B cell (primary cell): ENCODE results near the gene C2orf42. TPM values are rescaled to one million over a fixed set of nuclear protein-coding genes. Genes with fewer than 3 reads are reported as not detected.

Experiments used
- ATAC-seq: fragments of 200-7000 bp; cut with Tn5 transposase; one replicate; pipeline ENCODE4 v1.10.0; 2021; ENCODE audit warnings: low read depth, mild to moderate bottlenecking, moderate number of reproducible peaks, moderate library complexity
- CTCF ChIA-PET: fragments of 350-600 bp; sonication (Branson Sonifier 250); formaldehyde crosslinking; loops from one replicate; lab custom pipeline; 2021; ENCODE audit warnings: antibody characterized with exemption, inconsistent platforms; lab: Charles Lee
- POLR2A ChIA-PET: fragments of 350-600 bp; sonication (Branson Sonifier 250); formaldehyde crosslinking; loops from one replicate; lab custom pipeline; 2021; ENCODE audit warnings: antibody characterized with exemption; lab: Charles Lee
- DNase-seq: peaks from one replicate; pipeline ENCODE4 v3.0.0; 2013
- H2AFZ ChIP-seq: 2 replicates; pipeline ENCODE4 v1.6.1; 2012; ENCODE audit warnings: mild to moderate bottlenecking, low read depth, low read length; ENCODE audit not compliant: insufficient read depth, poor library complexity, severe bottlenecking
- H3K27ac ChIP-seq, 2 donors: 1 replicate in 1 of 2; 2 replicates in 1 of 2; pipeline ENCODE4 v1.5.1; 2012 to 2013; ENCODE audit warnings: low read length in 2 of 2, mild to moderate bottlenecking in 2 of 2, moderate library complexity in 1 of 2
- H3K27me3 ChIP-seq, 4 experiments: fragments of 200-600 bp in 1 of 4; sonication (generic) in 1 of 4; replicated peaks in 1 of 4; 1 replicate in 2 of 4; 2 replicates in 2 of 4; pipeline versions ENCODE4 v1.6.1 to v1.7.0; 2013 to 2016; ENCODE audit warnings: low read length in 3 of 4, mild to moderate bottlenecking in 2 of 4, mixed read lengths in 1 of 4, moderate library complexity in 1 of 4; ENCODE audit not compliant: insufficient read depth in 4 of 4, control insufficient read depth in 3 of 4; ENCODE audit errors: control extremely low read depth in 1 of 4
- H3K36me3 ChIP-seq, 2 experiments: replicated peaks in 1 of 2; 1 replicate in 1 of 2; 2 replicates in 1 of 2; pipeline versions ENCODE4 v1.6.1 to v1.7.1; 2013; ENCODE audit warnings: low read length in 1 of 2; ENCODE audit not compliant: insufficient read depth in 2 of 2, control insufficient read depth in 1 of 2; ENCODE audit errors: control extremely low read depth in 1 of 2, extremely low read depth in 1 of 2
- H3K4me1 ChIP-seq, 2 donors: fragments of 200-600 bp in 1 of 2; sonication (generic) in 1 of 2; 1 replicate in 1 of 2; 2 replicates in 1 of 2; pipeline versions ENCODE4 v1.5.1 to v1.6.1; 2013 to 2017; ENCODE audit warnings: low read length in 2 of 2; ENCODE audit not compliant: control insufficient read depth in 2 of 2, insufficient read depth in 2 of 2
- H3K4me2 ChIP-seq: replicated peaks from 2 replicates; pipeline ENCODE3; 2012; ENCODE audit warnings: mild to moderate bottlenecking, low read depth, low read length; ENCODE audit not compliant: poor library complexity, severe bottlenecking
- H3K4me3 ChIP-seq, 5 experiments: fragments of 200-600 bp in 1 of 5; sonication (generic) in 1 of 5; 1 replicate in 3 of 5; 2 replicates in 2 of 5; pipeline versions ENCODE4 v1.5.1 to v1.7.0; 2011 to 2016; ENCODE audit warnings: low read length in 4 of 5, mild to moderate bottlenecking in 4 of 5, low read depth in 2 of 5, control low read depth in 1 of 5, moderate library complexity in 1 of 5; ENCODE audit not compliant: insufficient read depth in 1 of 5; ENCODE audit errors: control extremely low read depth in 1 of 5, extremely low read depth in 1 of 5
- H3K79me2 ChIP-seq: fragments of 200-600 bp; sonication (generic); one replicate; pipeline ENCODE4 v1.6.0; 2016; ENCODE audit warnings: low read length; ENCODE audit not compliant: control insufficient read depth, insufficient read depth
- H3K9ac ChIP-seq: fragments of 200-600 bp; sonication (generic); 2 replicates; pipeline ENCODE4 v1.6.1; 2017; ENCODE audit warnings: mild to moderate bottlenecking, low read length, moderate library complexity
- H3K9me3 ChIP-seq, 3 donors: one replicate each; pipeline versions ENCODE4 v1.6.1 to v1.7.1; 2013; ENCODE audit warnings: low read length in 2 of 3; ENCODE audit not compliant: control insufficient read depth in 2 of 3, insufficient read depth in 1 of 3; ENCODE audit errors: control extremely low read depth in 1 of 3
- H4K20me1 ChIP-seq: 2 replicates; pipeline ENCODE4 v1.6.0; 2012; ENCODE audit warnings: mild to moderate bottlenecking, low read length; ENCODE audit not compliant: insufficient read depth, control insufficient read depth, poor library complexity, severe bottlenecking
- H3K27ac Mint-ChIP-seq: one replicate; pipeline ENCODE4 v1.8.0; 2021; ENCODE audit warnings: mixed read lengths
- H3K27me3 Mint-ChIP-seq: one replicate; pipeline ENCODE4 v1.8.0; 2021; ENCODE audit warnings: mixed read lengths
- H3K4me1 Mint-ChIP-seq: one replicate; pipeline ENCODE4 v1.8.0; 2021; ENCODE audit warnings: mixed read lengths
- H3K4me3 Mint-ChIP-seq: one replicate; pipeline ENCODE4 v1.8.0; 2021; ENCODE audit warnings: mixed read lengths
- H3K9me3 Mint-ChIP-seq: one replicate; pipeline ENCODE4 v1.8.0; 2022; ENCODE audit warnings: mixed read lengths; ENCODE audit not compliant: insufficient read depth
- CTCF ChIP-seq: fragments of 200-600 bp; IDR thresholded peaks from one replicate; pipeline ENCODE4 v1.8.0; 2022; ENCODE audit warnings: antibody characterized with exemption, mild to moderate bottlenecking
- EZH2 ChIP-seq: IDR thresholded peaks from 2 replicates; pipeline ENCODE4 v1.6.1; 2012; ENCODE audit warnings: borderline replicate concordance, low read depth, mild to moderate bottlenecking, moderate library complexity, low read length; ENCODE audit not compliant: insufficient read depth, poor library complexity, severe bottlenecking
- whole genome bisulfite sequencing: methylation state at CpG from one replicate; pipeline ENCODE4 v1.1.5; 2013; ENCODE audit warnings: missing lambda C conversion rate; ENCODE audit not compliant: insufficient coverage; 5-methylcytosine and 5-hydroxymethylcytosine counted together
- intact Hi-C: fragments of 100-400 bp; cut with micrococcal nuclease; formaldehyde crosslinking; loops from one replicate; pipeline ENCODE4 v1.10.0; 2022
- polyA plus RNA-seq: library from polyadenylated mRNA; depleted of rRNA; stranded (reverse); fragments of >200 nt; gene quantifications from 2 replicates; pipeline ENCODE4 v1.2.3, GENCODE V29; 2012
- total RNA-seq, 2 donors: library from RNA; stranded (reverse); fragments of 120-200 nt in 1 of 2; gene quantifications; 1 replicate in 1 of 2; 2 replicates in 1 of 2; pipeline versions ENCODE4 v1.2.3 to v1.2.4, GENCODE V29; 2013 to 2022

C2orf42 gene
- total and polyA plus RNA-seq, 2 donors (not counting 1 experiment from before 2014, with no cell fraction given): 13.0 to 42.9 TPM

GRCh38 chr2:70192516-70192915 is 1.7 kb upstream of the C2orf42 start:
- peaks cover 20% of the 10 kb centered on the region for H3K79me2 ChIP-seq
- no peak overlapping the region for H3K9ac ChIP-seq
- CTCF ChIA-PET: interaction anchor here (4.6 kb wide), 1 partner anchor 279 kb away, joined by 40 read pairs; the partner anchor contains the start of gene MXD1
- H4K20me1 ChIP-seq: no peaks in the 10 kb centered on the region
- H3K27ac ChIP-seq: no peak overlapping the region
- H3K4me1 ChIP-seq: peaks cover 9 to 11% of the 10 kb centered on the region in 2 donors
- no peaks in the 10 kb centered on the region for H3K36me3 ChIP-seq
- H3K4me3 ChIP-seq: no peak overlapping the region
- no peaks in the 10 kb centered on the region for H3K27me3 ChIP-seq
- Mint-ChIP-seq H3K27me3 (no peaks in the 10 kb centered on the region), H3K27ac (no peak overlapping the region), H3K4me1 (peaks cover 18% of the 10 kb centered on the region), H3K9me3 (no peaks in the 10 kb centered on the region), H3K4me3 (no peak overlapping the region)
- TF ChIP-seq EZH2 (no peak), CTCF (no peak)
- intact Hi-C loops: no loop called here
- H3K9me3 ChIP-seq: no peaks in the 10 kb centered on the region
- POLR2A ChIA-PET: interaction anchor here (0.6 kb wide), 2 partner anchors 20 to 88 kb away, joined by 3 to 13 read pairs; no protein-coding TSS in a partner anchor
- no peak for ATAC-seq
- DNase-seq: no peak
- WGBS: 83% methylated on average over 1 of the region's 5 CpGs
- no peak overlapping the region for H2AFZ ChIP-seq
- H3K4me2 ChIP-seq: no peak overlapping the region

- no peaks in the 10 kb centered on the region for H3K27me3 Mint-ChIP-seq
- Histone ChIP-seq H3K36me3 (no peaks in the 10 kb centered on the region), H3K9ac (peak overlapping the region; percentile 89), H3K4me3 (peak overlapping the region in 4 of 5 experiments; percentile 72 to 81 (median 77)), H3K9me3 (no peaks in the 10 kb centered on the region), H3K4me2 (peak overlapping the region; percentile 69), H3K27me3 (no peaks in the 10 kb centered on the region), H2AFZ (peak overlapping the region; percentile 86), H3K4me1 (peaks cover 9 to 11% of the 10 kb centered on the region in 2 donors), H3K79me2 (peaks cover 20% of the 10 kb centered on the region), H4K20me1 (no peaks in the 10 kb centered on the region), H3K27ac (peak overlapping the region; percentile 98 to 99)
- CTCF ChIA-PET: interaction anchor here (0.7 to 4.6 kb wide), 9 partner anchors 10 to 297 kb away, joined by 3 to 40 read pairs (median 5); partner anchors contain the start of genes FAM136A, MXD1 and SNRNP27
- DNase-seq: no peak
- intact Hi-C loops: loop anchor here (1.0 to 2.0 kb wide), 7 partner anchors 57 to 804 kb away; partner anchors contain the start of genes PCBP1, PCYOX1, SNRPG and TEX261
- peak overlapping the region; percentile 88 for H3K4me3 Mint-ChIP-seq
- no peaks in the 10 kb centered on the region for H3K9me3 Mint-ChIP-seq
- H3K4me1 Mint-ChIP-seq: peaks cover 18% of the 10 kb centered on the region
- ATAC-seq: no peak
- POLR2A ChIA-PET: interaction anchor here (0.7 to 2.6 kb wide), 18 partner anchors 9 to 754 kb away, joined by 3 to 29 read pairs (median 10); partner anchors contain the start of genes FAM136A, GMCL1, MXD1 and PCBP1
- WGBS: 85% methylated on average over 8 of the region's 13 CpGs
- TF ChIP-seq CTCF (no peak), EZH2 (no peak)
- H3K27ac Mint-ChIP-seq: peak overlapping the region; percentile 98
Measured at GRCh38 chr2:70191244-70191735, 471 bp upstream of the C2orf42 start.
